Type B pancreatic cell (in vitro differentiated cells): ENCODE results near the gene TP53BP1. TPM values are rescaled to one million over a fixed set of nuclear protein-coding genes. Genes with fewer than 3 reads are reported as not detected.

ENCODE experiments used
- DNase-seq: peaks from one replicate; pipeline ENCODE4 v3.0.0; 2021; ENCODE audit warnings: mixed read lengths; ENCODE audit not compliant: unreplicated experiment; ENCODE audit errors: extremely low spot score
- H3K27ac Mint-ChIP-seq: 2 replicates; pipeline ENCODE4 v1.8.0; 2021; ENCODE audit warnings: mild to moderate bottlenecking, mixed read lengths
- H3K27me3 Mint-ChIP-seq: 2 replicates; pipeline ENCODE4 v1.8.0; 2021; ENCODE audit warnings: mixed read lengths
- H3K36me3 Mint-ChIP-seq: 2 replicates; pipeline ENCODE4 v1.8.0; 2021; ENCODE audit warnings: mixed read lengths
- H3K4me1 Mint-ChIP-seq: one replicate; pipeline ENCODE4 v1.8.0; 2021; ENCODE audit warnings: mixed read lengths; ENCODE audit not compliant: unreplicated experiment
- H3K4me3 Mint-ChIP-seq: 2 replicates; pipeline ENCODE4 v1.8.0; 2021; ENCODE audit warnings: mild to moderate bottlenecking, mixed read lengths
- H3K9me3 Mint-ChIP-seq: 2 replicates; pipeline ENCODE4 v1.8.0; 2021; ENCODE audit warnings: mixed read lengths
- CTCF ChIP-seq: fragments of 200-600 bp; sonication (generic); conservative IDR thresholded peaks from 2 replicates; pipeline ENCODE4 v1.5.0; 2021; ENCODE audit warnings: antibody characterized with exemption, mild to moderate bottlenecking
- total RNA-seq: library from RNA; stranded (reverse); gene quantifications from 2 replicates; pipeline ENCODE4 v1.2.1, GENCODE V29; 2021; ENCODE audit warnings: low replicate concordance

The TP53BP1 gene
- total RNA-seq, 1 donor from 2014 or later, result 101 TPM

- H3K4me3 Mint-ChIP-seq, result no peak overlapping the region
- H3K27me3 Mint-ChIP-seq, result no peaks in the 10 kb centered on the region
- H3K27ac Mint-ChIP-seq, result no peak overlapping the region
- no peak for DNase-seq
- peaks cover 2% of the 10 kb centered on the region for H3K4me1 Mint-ChIP-seq
- H3K9me3 Mint-ChIP-seq, result no peaks in the 10 kb centered on the region
- TF ChIP-seq CTCF, result no peak
- H3K36me3 Mint-ChIP-seq, result peaks cover 36% of the 10 kb centered on the region
These were observed 33.4 kb upstream of the TP53BP1 start for GRCh38 chr15:43526261-43526930.

- peaks cover 42% of the 10 kb centered on the region for H3K36me3 Mint-ChIP-seq
- DNase-seq, result no peak
- no peaks in the 10 kb centered on the region for H3K27me3 Mint-ChIP-seq
- TF ChIP-seq CTCF, result no peak
- H3K27ac Mint-ChIP-seq, result no peak overlapping the region
- H3K4me1 Mint-ChIP-seq, result no peaks in the 10 kb centered on the region
- no peak overlapping the region for H3K4me3 Mint-ChIP-seq
- H3K9me3 Mint-ChIP-seq, result no peaks in the 10 kb centered on the region
These were observed 32.2 kb upstream of the TP53BP1 start for GRCh38 chr15:43525131-43525530.

- Mint-ChIP-seq H3K27me3 (no peaks in the 10 kb centered on the region), H3K9me3 (no peaks in the 10 kb centered on the region), H3K36me3 (peaks cover 42% of the 10 kb centered on the region), H3K4me1 (peaks cover 5% of the 10 kb centered on the region), H3K4me3 (no peak overlapping the region), H3K27ac (no peak overlapping the region)
- no peak for TF ChIP-seq CTCF
- no peak for DNase-seq
These were observed 31.4 kb upstream of the TP53BP1 start for GRCh38 chr15:43524254-43524845.

- DNase-seq, result no peak
- TF ChIP-seq CTCF, result no peak
- Mint-ChIP-seq H3K4me3 (no peak overlapping the region), H3K27ac (no peak overlapping the region), H3K36me3 (peaks cover 42% of the 10 kb centered on the region), H3K9me3 (no peaks in the 10 kb centered on the region), H3K27me3 (no peaks in the 10 kb centered on the region), H3K4me1 (peaks cover 11% of the 10 kb centered on the region)
These were observed 30.7 kb upstream of the TP53BP1 start for GRCh38 chr15:43523646-43524045.

- Mint-ChIP-seq H3K4me3 (no peak overlapping the region), H3K4me1 (peaks cover 23% of the 10 kb centered on the region), H3K36me3 (peaks cover 42% of the 10 kb centered on the region), H3K27me3 (no peaks in the 10 kb centered on the region), H3K9me3 (no peaks in the 10 kb centered on the region), H3K27ac (no peak overlapping the region)
- no peak for TF ChIP-seq CTCF
- no peak for DNase-seq
These were observed 29.3 kb upstream of the TP53BP1 start for GRCh38 chr15:43522247-43522646.
